Heart left ventricle (tissue), 13 donors: ENCODE results near the gene CDCA5.

Experiments used
- POLR2A ChIP-seq, 2 donors: fragments of 450-650 bp; IDR thresholded peaks; one replicate each; pipeline ENCODE4 v1.6.1; 2017; ENCODE audit warnings: antibody characterized with exemption in 2 of 2, mild to moderate bottlenecking in 2 of 2, moderate library complexity in 2 of 2
- TF ChIP-seq, protein P1 (sequence below), 12 donors: fragments of 200-600 bp; sonication (generic) in 4 of 12; IDR thresholded peaks; one replicate each; pipeline versions ENCODE4 v1.5.0 to v1.8.0; 2018 to 2022; ENCODE audit warnings: antibody characterized with exemption in 12 of 12, mild to moderate bottlenecking in 5 of 12
- donor health status: ischemic (EF 13 %, LVEDD 7.1; RV severe dilation, severe dysfunction).
- donor health status: DM: no; HTN: yes; CAD: no.
- donor health status: DM: no; HTN: no; CAD: no.
- donor health status: ischemic (EF 25% LVEDD 6.9; RV normal size, moderate dysfunction).
- donor health status: ischemic (EF 25% LVEDD 5.7; RV mildly dilated, moderate dysfunction).
- donor health status: ischemic (EF 35%, LVEDD 5.7; RV mildly dilated, moderate dysfunction).
- donor health status: nonischemic (EF 11% LVEDD 7.7; RV severe dilation, severe dysfunction).
- donor health status: DM: yes; HTN: yes; CAD: no.
- donor health status: PGD.
- donor health status: ischemic (EF 29% LVEDD 5.4; RV normal size, mild dysfunction).
- donor health status: nonischemic (EF 23%, LVEDD 6.1; RV moderate dilation, normal function).

DNA sequence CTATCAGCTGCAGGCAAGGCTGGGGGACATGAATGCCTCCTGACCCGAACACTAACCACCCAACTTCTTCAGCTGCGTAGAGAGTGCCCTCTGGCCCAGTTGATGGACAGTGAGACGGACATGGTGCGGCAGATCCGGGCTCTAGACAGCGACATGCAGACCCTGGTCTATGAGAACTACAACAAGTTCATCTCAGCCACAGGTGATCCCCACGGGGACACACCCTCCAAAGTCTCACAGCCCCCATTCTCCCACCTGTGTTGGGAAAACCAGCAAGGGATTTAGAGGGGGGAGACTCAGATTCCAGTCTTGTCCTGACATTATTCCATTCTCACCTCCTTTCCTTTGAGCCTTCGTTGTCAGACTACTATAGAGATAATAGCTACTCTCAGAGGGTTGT, 13.1 kb upstream of the CDCA5 start:
- no peak for TF ChIP-seq POLR2A (IDR thresholded peaks at IDR 0.05)
- TF ChIP-seq, protein P1, sequence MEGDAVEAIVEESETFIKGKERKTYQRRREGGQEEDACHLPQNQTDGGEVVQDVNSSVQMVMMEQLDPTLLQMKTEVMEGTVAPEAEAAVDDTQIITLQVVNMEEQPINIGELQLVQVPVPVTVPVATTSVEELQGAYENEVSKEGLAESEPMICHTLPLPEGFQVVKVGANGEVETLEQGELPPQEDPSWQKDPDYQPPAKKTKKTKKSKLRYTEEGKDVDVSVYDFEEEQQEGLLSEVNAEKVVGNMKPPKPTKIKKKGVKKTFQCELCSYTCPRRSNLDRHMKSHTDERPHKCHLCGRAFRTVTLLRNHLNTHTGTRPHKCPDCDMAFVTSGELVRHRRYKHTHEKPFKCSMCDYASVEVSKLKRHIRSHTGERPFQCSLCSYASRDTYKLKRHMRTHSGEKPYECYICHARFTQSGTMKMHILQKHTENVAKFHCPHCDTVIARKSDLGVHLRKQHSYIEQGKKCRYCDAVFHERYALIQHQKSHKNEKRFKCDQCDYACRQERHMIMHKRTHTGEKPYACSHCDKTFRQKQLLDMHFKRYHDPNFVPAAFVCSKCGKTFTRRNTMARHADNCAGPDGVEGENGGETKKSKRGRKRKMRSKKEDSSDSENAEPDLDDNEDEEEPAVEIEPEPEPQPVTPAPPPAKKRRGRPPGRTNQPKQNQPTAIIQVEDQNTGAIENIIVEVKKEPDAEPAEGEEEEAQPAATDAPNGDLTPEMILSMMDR (IDR thresholded peaks at IDR 0.05), result no peak
